GM19193 (cell line): ENCODE measurements around the gene MAP2K1.
A peak's percentile ranks its signal among the peaks of the same experiment; 100 is the strongest.

ENCODE experiments used
- POLR2A ChIP-seq: IDR thresholded peaks from 4 replicates; pipeline ENCODE4 v1.6.1; 2011; ENCODE audit not compliant: insufficient read depth, insufficient read length; ENCODE audit errors: extremely low read depth

MAP2K1 gene

GRCh38 chr15:66505430-66505811, 118.7 kb downstream of the MAP2K1 start:
- TF ChIP-seq POLR2A: peak; percentile 52

GRCh38 chr15:66505818-66506217, 119.1 kb downstream of the MAP2K1 start:
- TF ChIP-seq POLR2A: no peak

GRCh38 chr15:66508293-66508883, 121.7 kb downstream of the MAP2K1 start:
- no peak for TF ChIP-seq POLR2A

GRCh38 chr15:66514586-66514985, 127.9 kb downstream of the MAP2K1 start:
- no peak for TF ChIP-seq POLR2A

GRCh38 chr15:66515901-66516322, 129.2 kb downstream of the MAP2K1 start:
- TF ChIP-seq POLR2A: no peak

- TF ChIP-seq POLR2A: no peak
Measured at GRCh38 chr15:66523926-66524325, 137.2 kb downstream of the MAP2K1 start.

- no peak for TF ChIP-seq POLR2A
Measured at GRCh38 chr15:66524838-66525237, 138.1 kb downstream of the MAP2K1 start.

- no peak for TF ChIP-seq POLR2A
Measured at GRCh38 chr15:66535056-66535455, 148.3 kb downstream of the MAP2K1 start.
